ENCODE data around the gene PKD1L1.
"Not testable (repeated sequence)": the region's sequence is repeated elsewhere in the genome, so short reads cannot be mapped to it uniquely, and the experiment has no call there.

PKD1L1 gene

DNA sequence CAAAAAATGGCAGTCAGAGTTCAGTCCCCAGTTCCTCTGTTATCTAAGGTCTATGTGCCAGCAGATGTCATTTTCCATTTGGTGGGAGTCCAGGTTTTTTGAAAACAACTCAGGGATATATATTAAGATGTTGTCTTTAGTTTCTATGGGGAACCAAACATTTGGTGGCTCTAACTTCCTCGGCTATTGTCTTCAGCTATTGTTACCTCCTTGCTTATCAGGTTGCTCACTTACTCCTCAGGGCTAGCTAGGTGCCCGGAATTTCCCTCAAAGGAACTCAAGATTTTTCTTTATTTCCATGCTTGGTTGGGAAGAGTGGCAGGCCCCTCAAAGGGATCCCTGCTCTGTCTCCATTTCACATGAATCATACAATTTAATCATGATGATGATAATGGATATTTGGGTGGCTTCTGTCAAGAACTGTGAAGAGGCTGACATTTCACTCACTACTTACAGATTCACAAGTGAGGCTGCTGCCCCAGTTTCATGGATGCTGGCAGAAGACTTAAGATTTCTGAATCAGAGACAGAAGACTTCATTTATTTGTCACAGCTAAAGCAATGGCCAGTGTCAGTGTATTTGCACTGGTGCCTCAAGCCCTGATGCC lies 182.8 kb downstream of the PKD1L1 start:
- no peak for DNase-seq

GRCh38 chr7:47764746-47765145 lies 183.5 kb downstream of the PKD1L1 start:
- no peak for DNase-seq

- DNase-seq: no peak
Measured at GRCh38 chr7:47763063-47763974, 184.9 kb downstream of the PKD1L1 start.

GRCh38 chr7:47762746-47763062 lies 185.6 kb downstream of the PKD1L1 start:
- DNase-seq: no peak

DNA sequence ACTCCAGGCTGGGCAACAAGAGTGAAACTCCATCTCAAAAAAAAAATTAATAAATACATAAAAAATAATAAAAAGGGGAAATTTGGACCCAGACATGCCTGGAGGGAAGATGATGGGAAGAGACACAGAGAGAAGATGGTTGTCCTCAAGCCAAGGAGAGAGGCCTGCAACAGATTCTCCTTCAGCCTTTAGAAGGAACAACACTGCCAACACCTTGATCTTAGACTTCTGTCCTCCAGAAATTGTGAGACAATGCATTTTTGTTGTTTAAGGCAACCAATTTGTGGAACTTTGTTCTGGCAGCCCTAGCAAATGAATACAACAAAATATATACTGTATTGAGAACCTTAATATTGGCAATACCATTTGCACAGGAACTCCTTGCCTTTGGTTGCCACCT lies 186.1 kb downstream of the PKD1L1 start:
- DNase-seq: no peak

DNA sequence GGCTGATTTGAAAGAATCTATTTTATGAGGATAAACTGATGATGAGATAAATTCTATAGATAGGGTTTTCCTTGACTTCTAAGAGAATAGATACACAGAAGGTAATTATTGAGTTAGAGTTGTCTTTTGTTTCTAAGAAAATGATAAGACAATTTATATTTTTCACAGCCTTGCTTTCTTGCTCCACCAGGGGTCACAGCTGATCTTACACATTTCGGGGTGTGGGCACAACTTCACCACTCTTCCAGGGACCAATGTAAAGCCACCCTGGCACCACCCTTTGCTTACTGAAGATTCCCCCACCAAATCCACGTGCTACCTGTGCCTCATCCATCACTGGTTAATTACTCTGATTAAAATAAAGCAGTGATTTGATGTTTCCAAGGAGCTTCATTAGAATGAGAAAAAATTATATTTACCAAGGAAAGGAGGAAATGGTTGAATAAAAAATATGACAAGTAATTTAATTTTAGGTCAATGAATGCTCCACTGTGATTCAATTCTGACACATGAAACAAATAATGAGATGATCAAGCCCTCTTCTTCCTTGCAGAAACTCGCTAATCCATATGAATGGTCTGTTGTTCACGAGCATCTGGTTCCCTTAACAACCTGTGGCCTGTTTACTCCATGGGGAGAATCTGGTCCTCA lies 189.1 kb downstream of the PKD1L1 start:
- DNase-seq: no peak

DNA sequence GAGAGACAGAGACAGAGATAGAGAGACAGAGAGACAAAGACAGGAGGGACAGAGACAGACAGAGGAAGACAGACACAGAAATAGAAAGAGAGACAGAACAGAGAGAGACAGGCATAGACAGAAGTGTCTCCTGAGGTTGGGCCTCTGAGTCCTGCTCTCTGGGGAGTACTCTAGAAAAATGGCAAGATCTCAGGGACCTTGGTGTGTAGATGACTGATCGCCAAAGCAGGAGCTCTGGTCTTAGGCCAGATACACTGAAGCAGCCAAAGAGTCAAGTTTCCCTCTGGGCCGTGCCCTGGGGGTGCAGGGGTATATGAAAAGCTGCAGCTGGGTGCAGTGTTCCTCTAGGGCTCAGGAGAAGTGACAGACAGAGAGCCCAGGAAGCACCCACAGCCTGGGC lies 189.7 kb downstream of the PKD1L1 start:
- DNase-seq: no peak

DNA sequence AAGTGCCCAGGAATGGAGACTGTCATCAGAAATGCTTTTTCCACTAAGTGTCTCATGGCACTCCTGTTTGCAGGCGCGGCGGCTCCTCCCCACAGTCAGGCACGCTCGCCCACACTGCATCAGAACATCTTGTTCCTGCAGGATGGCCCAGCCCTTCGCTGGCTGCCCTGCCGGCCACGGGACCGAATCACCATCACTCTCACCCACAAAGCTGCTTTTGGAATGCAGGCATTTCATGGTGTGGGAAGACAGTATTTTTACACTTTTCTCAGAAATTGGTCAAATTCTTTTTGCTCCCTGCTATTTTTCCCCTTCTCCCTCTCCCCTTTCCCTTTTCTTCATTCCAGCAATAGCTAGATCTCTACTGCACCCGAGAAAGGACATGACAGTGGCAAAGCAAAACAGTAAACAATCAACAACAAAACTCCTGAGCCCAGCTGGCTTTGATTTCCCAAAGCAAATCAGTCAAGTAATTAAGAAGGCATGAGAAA lies 190.3 kb downstream of the PKD1L1 start:
- DNase-seq: no peak

- no peak for DNase-seq
Measured at GRCh38 chr7:47756636-47757035, 191.6 kb downstream of the PKD1L1 start.

DNA sequence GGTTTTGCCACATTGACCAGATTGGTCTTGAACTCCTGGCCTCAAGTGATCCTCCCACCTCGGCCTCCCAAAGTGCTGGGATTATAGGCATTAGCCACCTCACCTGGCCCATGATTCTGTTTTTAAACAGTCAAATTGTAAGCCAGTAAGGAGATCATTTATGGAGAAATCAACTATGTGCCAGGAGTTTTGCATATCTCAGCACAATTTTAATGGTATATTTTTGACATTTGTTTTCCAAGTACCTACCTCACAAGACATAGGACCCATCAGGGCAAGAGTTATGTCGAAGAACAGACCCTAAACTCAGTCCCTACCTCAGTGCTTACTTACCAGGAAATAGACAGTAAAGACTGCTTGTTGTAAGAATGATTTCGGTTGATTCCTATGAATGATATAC lies 193.0 kb downstream of the PKD1L1 start:
- no peak for DNase-seq

DNA sequence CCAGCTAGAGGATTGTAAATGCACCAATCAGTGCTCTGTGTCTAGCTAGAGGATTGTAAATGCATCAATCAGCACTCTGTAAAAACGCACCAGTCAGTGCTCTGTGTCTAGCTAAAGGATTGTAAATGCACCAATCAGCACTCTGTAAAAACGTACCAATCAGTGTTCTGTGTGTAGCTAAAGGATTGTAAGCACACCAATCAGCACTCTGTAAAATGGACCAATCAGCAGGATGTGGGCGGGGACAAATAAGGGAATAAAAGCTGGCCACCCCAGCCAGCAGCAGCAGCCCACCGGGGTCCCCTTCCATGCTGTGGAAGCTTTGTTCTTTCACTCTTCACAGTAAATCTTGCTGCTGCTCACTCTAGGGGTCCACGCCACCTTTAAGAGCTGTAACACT lies 196.5 kb downstream of the PKD1L1 start:
- DNase-seq: not testable (repeated sequence)

DNA sequence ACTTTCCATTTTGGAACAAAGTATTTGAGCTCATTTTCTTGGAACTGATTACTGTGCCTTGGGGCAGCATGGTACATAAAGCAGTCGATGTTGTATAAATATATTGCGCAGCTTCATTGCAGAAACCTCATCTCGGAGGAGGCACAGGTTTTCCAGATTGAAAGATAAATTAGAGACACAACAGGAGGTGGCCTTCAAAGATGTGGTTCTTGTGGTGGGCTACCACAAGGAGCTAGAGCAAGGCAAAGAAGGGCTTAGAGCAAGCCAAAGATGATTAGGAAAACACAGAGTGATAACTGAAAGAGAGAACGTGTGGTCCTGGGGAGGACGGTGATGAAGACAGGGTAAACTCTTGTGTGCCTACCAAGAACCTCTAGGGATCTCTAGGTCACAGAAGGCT lies 197.2 kb downstream of the PKD1L1 start:
- peak in 1 of 5 experiments; percentile 23 for DNase-seq

DNA sequence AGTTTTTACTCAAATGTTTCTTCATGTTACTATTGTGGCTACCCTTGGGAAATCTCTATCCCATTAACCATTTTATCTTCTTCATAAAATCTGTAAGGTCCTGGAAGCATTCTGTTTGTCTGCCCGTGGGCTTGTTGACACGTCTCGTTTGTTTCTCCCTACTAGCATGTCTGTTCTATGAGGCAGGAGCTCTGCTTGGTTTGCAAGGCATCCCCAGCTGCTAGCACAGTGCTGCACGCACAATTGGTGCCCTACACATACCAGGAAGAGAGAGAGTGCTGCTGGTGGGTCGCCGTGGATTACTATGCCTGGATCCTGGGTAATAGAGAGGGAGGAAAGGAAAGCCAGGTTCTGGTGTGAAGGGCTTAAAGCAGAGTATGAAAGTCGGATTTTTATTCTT lies 200.2 kb downstream of the PKD1L1 start:
- DNase-seq: no peak

- no peak for DNase-seq
Measured at GRCh38 chr7:47747160-47747559, 201.1 kb downstream of the PKD1L1 start.

- no peak for DNase-seq
Measured at GRCh38 chr7:47746468-47746867, 201.8 kb downstream of the PKD1L1 start.

- DNase-seq: no peak
Measured at GRCh38 chr7:47744883-47745282, 203.4 kb downstream of the PKD1L1 start.

DNA sequence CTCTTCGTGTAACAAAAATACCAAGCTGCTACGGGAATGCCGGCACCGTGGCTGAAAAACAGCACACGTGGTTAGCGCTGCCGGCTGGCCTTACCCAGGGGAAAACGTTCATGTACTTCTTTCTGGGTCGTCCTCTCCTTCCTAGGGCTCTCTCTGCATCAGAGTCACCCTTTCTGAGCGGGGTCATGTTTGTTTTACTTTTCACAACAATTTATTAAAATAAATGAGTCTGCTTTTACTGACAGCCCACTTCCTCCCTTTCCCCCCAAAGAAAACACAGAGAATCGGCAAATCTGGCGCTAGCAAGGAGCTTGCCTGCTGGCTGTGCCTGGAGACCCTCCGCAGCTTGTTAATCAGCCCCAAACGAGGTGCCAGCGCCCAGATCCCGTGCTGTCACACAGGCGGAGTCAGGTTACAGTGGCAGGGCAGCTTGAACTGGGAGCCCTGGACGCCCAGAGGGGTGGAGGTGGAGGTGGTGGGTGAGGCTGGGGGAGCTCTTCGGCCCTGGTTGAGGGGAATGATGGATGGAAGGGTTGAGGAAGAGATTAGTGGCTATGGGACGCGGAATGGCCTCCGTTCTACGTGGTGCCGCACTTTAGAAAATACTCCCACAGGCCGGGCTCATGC lies 204.2 kb downstream of the PKD1L1 start:
- no peak for DNase-seq

- no peak for DNase-seq
Measured at GRCh38 chr7:47741984-47742383, 206.3 kb downstream of the PKD1L1 start.

- no peak for DNase-seq
Measured at GRCh38 chr7:47739891-47740290, 208.4 kb downstream of the PKD1L1 start.

- no peak for DNase-seq
Measured at GRCh38 chr7:47739301-47739875, 208.9 kb downstream of the PKD1L1 start.

- DNase-seq: no peak
Measured at GRCh38 chr7:47738563-47739166, 209.6 kb downstream of the PKD1L1 start.

GRCh38 chr7:47737601-47738000 lies 210.7 kb downstream of the PKD1L1 start:
- DNase-seq: no peak

Data from T-helper 2 cell (primary cell).